Measurements from ENCODE around the gene TENM4. TPM values are rescaled to one million over a fixed set of nuclear protein-coding genes. Genes with fewer than 3 reads are reported as not detected.

The TENM4 gene
- total RNA-seq, 4 donors from 2014 or later: 4.0 to 14.6 (median 4.5) TPM

- no peak for TF ChIP-seq CTCF (IDR thresholded peaks at IDR 0.05; ENCODE audit: low read depth)
These were observed 248.0 kb downstream of the TENM4 start for GRCh38 chr11:79192836-79193235.

GRCh38 chr11:79189601-79190000 is 251.2 kb downstream of the TENM4 start:
- no peak for TF ChIP-seq CTCF (IDR thresholded peaks at IDR 0.05; ENCODE audit: low read depth)

GRCh38 chr11:79189055-79189454 is 251.8 kb downstream of the TENM4 start:
- TF ChIP-seq CTCF (IDR thresholded peaks at IDR 0.05; ENCODE audit: low read depth): no peak

GRCh38 chr11:79186669-79187068 is 254.2 kb downstream of the TENM4 start:
- TF ChIP-seq CTCF (IDR thresholded peaks at IDR 0.05; ENCODE audit: low read depth): no peak

- TF ChIP-seq CTCF (IDR thresholded peaks at IDR 0.05; ENCODE audit: low read depth): no peak
These were observed 255.5 kb downstream of the TENM4 start for GRCh38 chr11:79185351-79185750.

- no peak for TF ChIP-seq CTCF (IDR thresholded peaks at IDR 0.05; ENCODE audit: low read depth)
These were observed 256.5 kb downstream of the TENM4 start for GRCh38 chr11:79184285-79184684.

- no peak for TF ChIP-seq CTCF (IDR thresholded peaks at IDR 0.05; ENCODE audit: low read depth)
These were observed 258.0 kb downstream of the TENM4 start for GRCh38 chr11:79182794-79183193.

Data from subcutaneous adipose tissue (tissue), 4 donors.